IgD-negative memory B cell (primary cell): ENCODE measurements around the gene NUDT3. TPM values are rescaled to one million over a fixed set of nuclear protein-coding genes. Genes with fewer than 3 reads are reported as not detected.

Experiments used
- H3K27ac Mint-ChIP-seq, 3 donors: one replicate each; pipeline ENCODE4 v1.8.0; 2020 to 2022; ENCODE audit warnings: mild to moderate bottlenecking in 3 of 3, mixed read lengths in 3 of 3, moderate library complexity in 1 of 3
- H3K27me3 Mint-ChIP-seq: one replicate; pipeline ENCODE4 v1.8.0; 2021; ENCODE audit warnings: mixed read lengths
- H3K36me3 Mint-ChIP-seq: one replicate; pipeline ENCODE4 v1.8.0; 2020; ENCODE audit warnings: mild to moderate bottlenecking, mixed read lengths
- H3K4me1 Mint-ChIP-seq, 3 donors: one replicate each; pipeline ENCODE4 v1.8.0; 2020 to 2022; ENCODE audit warnings: mixed read lengths in 3 of 3, mild to moderate bottlenecking in 1 of 3
- H3K4me3 Mint-ChIP-seq, 4 donors: one replicate each; pipeline ENCODE4 v1.8.0; 2020 to 2022; ENCODE audit warnings: mild to moderate bottlenecking in 4 of 4, mixed read lengths in 4 of 4, moderate library complexity in 3 of 4
- H3K9me3 Mint-ChIP-seq, 3 donors: one replicate each; pipeline ENCODE4 v1.8.0; 2020 to 2021; ENCODE audit warnings: mixed read lengths in 3 of 3, mild to moderate bottlenecking in 1 of 3
- polyA plus RNA-seq: library from polyadenylated mRNA; unstranded; fragments of 300-500 nt; fragmentation: Illumina TruSeq; gene quantifications from one replicate; pipeline ENCODE4 v1.2.3, GENCODE V29; 2021

Gene NUDT3
- polyA plus RNA-seq, 1 donor from 2014 or later = 11.2 TPM

GRCh38 chr6:34230653-34231371 is 161.7 kb downstream of the NUDT3 start:
- peak overlapping the region in 1 of 4 donors; percentile 24 for H3K4me3 Mint-ChIP-seq
- peak overlapping the region; percentile 3 to 53 (median 4) for H3K27ac Mint-ChIP-seq
- H3K36me3 Mint-ChIP-seq = no peaks in the 10 kb centered on the region
- H3K4me1 Mint-ChIP-seq = peaks cover 13 to 14% (median 14%) of the 10 kb centered on the region in 3 donors
- no peaks in the 10 kb centered on the region for H3K27me3 Mint-ChIP-seq
- H3K9me3 Mint-ChIP-seq = no peaks in the 10 kb centered on the region

GRCh38 chr6:34229877-34230276 is 162.6 kb downstream of the NUDT3 start:
- Mint-ChIP-seq H3K36me3 (no peaks in the 10 kb centered on the region), H3K4me3 (no peak overlapping the region), H3K27me3 (no peaks in the 10 kb centered on the region), H3K27ac (peak overlapping the region in 1 of 3 donors; percentile 4), H3K4me1 (peaks cover 13 to 14% (median 13%) of the 10 kb centered on the region in 3 donors), H3K9me3 (no peaks in the 10 kb centered on the region)

Other genes with a start within 250 kb of the NUDT3 start
- not detected for gene GRM4, start 246.6 kb downstream of the NUDT3 start, polyA plus RNA-seq
- 68.3 TPM for gene HMGA1, start 155.8 kb downstream of the NUDT3 start, polyA plus RNA-seq
- 66.2 TPM for gene SMIM29, start 143.7 kb downstream of the NUDT3 start, polyA plus RNA-seq
- gene RPS10, start 33.4 kb upstream of the NUDT3 start, polyA plus RNA-seq = 2,052 TPM
- gene PACSIN1, start 73.4 kb upstream of the NUDT3 start, polyA plus RNA-seq = not detected
- gene SPDEF, start 163.7 kb upstream of the NUDT3 start, polyA plus RNA-seq = not detected